ENCODE measurements around the gene CACTIN. TPM values are rescaled to one million over a fixed set of nuclear protein-coding genes. Genes with fewer than 3 reads are reported as not detected.

The CACTIN gene
- total RNA-seq, 1 experiment from 2014 or later: 19.8 TPM

DNA sequence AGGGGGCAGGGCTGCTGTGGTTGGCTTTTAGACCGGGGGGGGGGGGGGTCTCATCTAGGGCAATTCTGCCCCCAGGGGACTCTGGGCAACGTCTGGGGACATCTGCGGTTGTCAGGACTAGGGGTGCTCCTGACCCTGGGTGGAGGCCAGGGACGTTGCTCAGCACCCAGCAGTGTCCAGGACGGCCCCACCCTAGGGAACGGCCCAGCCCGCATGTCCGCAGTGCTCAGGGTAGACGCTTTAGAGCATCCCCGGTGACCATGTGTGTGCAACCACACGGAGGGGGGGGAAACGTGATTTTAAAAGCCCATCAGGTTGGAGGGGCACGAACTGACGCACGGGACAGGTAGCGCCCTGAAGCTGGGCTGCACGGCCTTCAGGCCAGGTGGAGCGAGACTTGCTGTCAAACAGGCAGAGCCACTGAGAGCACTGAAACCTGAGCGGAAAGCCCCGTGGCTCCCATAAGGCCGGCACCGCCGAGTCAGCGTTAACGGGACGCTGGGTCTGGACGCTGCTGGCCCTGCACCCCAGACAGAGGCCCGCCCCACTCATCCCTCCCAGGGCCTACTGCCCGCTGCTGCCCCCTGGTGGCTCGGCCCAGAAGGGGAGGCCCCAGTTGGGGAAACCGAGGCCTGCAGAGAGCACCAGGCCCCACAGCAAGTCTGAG lies 8.3 kb downstream of the CACTIN start:
- in situ Hi-C loops (cut with HindIII; ENCODE audit: low pct_unique_long_range_greater_than_20kb, low sequenced_read_pairs): no loop called here
- peak; percentile 12 for DNase-seq (ENCODE audit: low read depth)

DNA sequence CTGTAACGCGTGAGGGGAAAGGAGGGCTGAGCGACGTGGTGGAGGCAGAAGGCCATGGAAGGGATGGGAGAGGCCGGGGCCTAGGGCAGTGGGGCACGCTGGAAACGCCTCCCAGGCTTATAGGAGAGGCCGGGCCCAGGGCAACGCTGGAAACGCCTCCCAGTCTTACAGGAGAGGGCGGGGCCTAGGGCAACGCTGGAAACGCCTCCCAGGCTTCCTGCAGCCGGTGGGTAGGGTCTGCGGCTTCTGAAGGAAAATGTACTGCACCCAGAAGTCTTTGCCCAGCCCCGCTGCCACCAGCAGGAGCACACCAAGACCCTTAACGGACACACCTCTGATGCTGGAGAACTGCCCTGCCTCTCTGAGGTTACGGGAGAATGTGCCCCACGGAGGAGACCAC lies 9.1 kb downstream of the CACTIN start:
- in situ Hi-C loops (cut with HindIII; ENCODE audit: low pct_unique_long_range_greater_than_20kb, low sequenced_read_pairs): no loop called here
- no peak for DNase-seq (ENCODE audit: low read depth)

DNA sequence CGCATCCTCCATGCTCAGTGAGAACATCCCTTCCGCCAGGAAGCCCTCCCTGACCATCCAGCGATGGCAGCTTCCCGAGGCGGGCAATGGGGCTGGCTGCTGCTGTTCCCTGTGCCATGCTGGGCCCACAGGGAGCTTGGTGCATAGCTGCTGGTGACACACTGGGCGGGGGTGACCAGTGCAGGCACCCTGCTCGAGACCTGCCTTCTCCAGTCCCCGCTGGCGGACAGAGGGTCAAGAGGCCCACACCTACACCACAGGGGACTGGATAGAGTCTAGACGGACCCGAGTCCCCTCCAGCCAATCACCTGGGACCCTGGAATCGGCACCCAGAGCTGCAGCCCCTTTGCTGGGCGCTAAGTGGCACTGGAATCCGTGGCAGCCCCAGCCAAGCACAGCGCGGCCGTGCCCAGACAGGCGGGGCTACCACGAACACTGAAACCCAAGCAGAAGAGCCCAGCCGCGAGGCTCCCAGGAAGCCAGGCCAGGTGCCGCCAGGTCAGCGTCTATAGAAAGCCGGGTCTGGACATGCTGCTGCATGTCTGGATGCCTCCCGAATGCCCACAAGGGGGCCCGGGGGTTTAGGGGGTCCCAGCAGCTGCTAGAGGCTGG lies 11.0 kb downstream of the CACTIN start:
- in situ Hi-C loops (cut with HindIII; ENCODE audit: low pct_unique_long_range_greater_than_20kb, low sequenced_read_pairs): no loop called here
- DNase-seq (ENCODE audit: low read depth): no peak

DNA sequence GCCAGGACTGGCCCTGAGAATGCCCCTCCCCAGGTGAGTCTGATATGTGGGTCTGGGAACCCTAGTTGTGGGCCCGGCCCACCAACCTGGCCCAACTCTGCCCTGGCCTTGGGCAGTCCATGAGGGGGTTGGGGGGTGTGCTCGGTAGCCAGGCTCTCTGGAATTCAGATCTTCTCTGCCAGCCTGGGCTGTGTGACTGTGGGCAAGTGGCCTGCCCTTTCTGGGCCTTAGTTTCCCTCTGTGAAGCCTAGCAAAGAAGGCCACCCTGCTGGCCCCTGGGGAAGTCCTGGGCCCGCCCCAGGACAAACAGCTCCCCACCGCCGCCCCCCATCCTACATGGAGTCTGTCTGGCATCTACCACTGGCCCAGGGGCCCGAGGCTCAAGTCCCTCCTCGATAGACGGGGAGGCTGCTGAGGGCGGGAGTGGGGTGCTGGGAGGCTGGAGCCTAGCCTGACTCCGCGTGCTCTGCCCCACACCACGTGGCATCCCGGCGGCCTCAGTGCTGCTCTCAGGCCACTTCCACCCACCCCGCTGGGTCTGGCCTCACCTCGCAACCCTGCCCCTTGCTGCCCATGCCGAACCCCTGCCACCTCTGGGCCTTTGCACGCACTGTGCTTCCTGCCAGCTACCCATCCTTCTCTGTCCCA lies 11.6 kb downstream of the CACTIN start:
- in situ Hi-C loops (cut with HindIII; ENCODE audit: low pct_unique_long_range_greater_than_20kb, low sequenced_read_pairs): no loop called here
- no peak for DNase-seq (ENCODE audit: low read depth)

DNA sequence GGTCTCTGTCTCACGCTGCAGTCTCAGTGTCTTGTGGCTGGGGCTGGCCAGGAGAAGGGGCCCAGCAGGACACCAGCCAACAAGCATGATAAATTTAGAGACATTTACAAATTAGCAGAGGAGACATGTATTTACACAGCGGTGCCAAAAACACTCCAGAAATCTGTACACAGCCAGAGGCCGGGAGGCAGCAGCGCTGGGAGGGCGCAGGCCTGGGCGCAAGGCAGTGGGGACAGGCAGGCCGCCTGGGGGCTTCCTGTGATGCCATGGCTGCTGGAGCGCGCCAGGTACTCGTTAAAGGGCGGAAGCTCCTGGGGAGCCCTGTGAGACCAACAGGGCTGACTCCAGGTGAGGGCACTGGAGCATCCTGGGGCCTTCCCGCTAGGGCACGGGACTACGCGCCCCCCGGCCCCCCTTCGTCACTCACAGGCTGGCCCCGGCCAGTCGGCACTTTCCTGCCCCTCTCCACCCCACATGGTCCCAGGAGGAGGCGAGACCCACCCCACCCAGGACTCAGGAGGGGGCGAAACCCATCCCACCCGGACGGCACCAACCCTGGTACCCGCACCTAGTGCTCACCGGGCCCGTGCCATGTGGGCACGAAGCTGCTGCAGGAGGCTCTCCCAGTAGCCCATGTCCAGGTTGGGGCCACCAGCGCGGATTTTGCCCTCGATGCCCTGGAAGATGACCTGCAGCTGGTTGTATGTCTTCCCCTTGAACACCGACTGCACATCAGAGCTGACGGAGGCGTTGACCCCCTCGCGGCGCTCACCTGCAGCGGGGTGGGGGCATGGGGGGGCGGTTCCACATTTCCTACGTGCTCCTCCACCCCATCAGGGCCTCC lies 12.6 kb downstream of the CACTIN start:
- DNase-seq (ENCODE audit: low read depth): no peak
- in situ Hi-C loops (cut with HindIII; ENCODE audit: low pct_unique_long_range_greater_than_20kb, low sequenced_read_pairs): no loop called here

DNA sequence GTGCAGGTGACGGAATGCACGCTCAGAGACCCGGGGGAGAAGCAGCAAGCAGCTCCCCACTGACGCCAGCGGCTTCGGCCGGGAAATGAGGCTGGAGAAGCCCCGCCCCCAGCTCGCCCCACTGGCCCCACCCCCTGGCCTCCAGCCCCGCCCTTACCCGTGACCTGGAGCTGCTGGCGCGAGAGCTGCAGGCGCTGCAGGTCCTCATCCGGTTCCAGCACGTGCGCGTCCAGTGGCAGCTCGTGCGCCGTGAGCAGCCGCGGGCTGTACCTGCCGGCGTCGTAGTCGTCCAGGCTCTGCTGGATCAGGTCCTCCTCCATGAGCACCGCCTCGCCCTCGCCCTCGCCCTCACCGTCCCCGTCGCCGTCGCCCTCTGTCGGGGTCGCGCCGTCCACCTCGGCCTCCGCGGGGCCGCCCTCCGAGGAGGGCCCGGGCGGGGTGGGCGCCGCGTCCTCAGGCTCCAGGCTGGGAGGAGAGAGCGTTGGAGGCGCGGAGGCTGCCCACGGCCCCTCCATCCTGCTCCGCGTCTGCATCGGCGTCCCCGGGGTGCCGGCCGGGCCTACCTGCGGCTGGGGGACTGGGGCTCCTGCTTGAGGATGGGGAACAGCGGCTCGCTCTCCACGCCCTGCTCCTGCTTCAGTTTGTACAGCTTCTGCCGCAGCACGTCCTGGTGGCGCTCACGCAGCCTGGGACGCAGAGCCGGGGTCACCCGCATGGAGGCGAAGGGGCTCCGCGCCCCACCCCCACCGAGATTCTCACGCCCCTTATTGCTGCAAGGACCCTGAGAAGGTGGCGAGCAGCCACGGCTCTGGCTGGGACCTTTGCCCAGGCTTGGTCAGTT lies 13.5 kb downstream of the CACTIN start:
- no peak for DNase-seq (ENCODE audit: low read depth)
- in situ Hi-C loops (cut with HindIII; ENCODE audit: low pct_unique_long_range_greater_than_20kb, low sequenced_read_pairs): no loop called here

DNA sequence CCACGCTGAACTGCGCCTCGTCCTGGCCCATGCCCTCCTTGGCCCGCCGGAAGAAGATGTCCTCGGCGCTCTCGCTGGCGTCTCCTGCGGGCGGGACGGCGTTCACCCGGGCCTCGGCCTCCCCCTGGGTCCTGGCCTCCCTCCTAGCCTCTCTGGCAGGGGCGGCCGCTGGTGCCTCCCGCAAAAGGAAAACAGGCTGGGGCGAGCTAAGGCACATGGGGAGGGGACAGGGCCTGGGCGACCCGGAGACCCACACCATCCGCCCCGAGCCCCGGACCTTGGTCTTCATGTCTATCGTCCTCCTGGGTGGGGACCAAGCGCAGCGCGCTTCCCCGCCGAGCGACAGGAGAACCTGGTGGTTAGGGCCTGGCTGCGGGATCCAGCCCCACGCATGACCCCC lies 14.3 kb downstream of the CACTIN start:
- no peak for DNase-seq (ENCODE audit: low read depth)
- in situ Hi-C loops (cut with HindIII; ENCODE audit: low pct_unique_long_range_greater_than_20kb, low sequenced_read_pairs): no loop called here

DNA sequence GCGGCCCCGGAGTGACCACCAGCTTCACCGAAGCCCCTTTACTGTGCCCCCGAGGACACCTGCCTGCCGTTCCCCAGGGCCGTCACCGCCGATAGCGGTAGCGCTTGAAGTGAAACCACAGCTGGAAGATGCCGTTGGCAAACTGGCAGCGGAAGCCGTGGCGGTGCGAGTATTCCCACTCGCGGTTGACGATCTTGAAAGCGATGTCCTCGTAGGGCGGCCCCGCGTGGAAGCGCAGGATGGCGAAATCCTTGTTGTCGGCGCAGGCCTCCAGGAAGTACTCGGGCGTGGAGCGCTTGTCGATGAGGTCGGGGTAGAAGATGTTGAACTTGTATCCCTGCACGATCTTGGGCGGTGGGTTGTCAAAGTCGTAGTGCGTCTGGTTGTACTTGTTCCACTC lies 14.7 kb downstream of the CACTIN start:
- in situ Hi-C loops (cut with HindIII; ENCODE audit: low pct_unique_long_range_greater_than_20kb, low sequenced_read_pairs): no loop called here
- no peak for DNase-seq (ENCODE audit: low read depth)

DNA sequence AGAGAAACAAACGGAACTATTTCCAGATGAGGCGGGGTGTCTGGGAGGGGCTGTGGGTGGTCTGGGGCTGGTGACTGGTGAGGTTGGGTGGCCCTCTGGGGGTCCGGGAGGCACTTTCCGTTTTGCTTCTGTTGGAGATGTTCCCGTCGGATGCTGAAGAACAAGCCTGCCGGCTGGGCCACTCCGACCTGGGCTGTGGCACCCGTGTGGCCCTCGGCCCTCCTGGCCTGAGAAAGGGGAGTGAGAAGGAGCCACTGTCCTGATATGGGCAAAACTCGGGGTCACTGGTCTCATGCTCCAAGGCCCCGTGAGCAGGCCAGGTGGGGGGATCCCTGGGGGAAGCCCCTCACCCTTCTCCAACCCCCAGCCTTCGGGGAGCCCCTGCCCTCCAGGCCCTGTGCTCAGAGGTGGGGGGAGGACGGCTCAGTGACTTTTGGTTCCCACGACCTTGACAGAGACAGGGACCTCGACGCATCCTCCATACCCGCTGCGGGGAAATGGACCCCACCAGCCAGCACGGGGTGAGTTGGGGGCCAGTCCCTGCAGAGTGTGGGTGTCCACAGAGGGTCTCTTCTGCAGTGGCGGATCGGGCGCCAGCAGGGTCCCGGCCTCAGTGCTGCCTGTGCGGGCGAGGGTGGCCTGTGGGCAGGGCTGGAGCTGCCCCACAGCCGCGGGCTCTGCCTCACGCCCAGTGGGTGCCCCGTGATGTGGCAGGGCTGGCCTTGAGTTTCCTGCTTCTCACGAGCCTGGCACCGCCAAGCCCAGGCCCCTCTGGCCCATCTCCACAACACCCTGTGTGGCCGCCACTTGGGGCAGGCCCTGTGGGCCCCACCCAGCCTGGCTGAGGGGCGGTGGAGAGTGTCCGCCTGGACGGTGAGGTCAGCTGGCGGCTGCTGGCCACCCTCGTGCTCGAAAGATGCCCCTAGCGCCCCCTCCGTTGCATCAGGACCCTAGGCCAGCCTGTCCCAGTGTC lies 15.6 kb downstream of the CACTIN start:
- in situ Hi-C loops (cut with HindIII; ENCODE audit: low pct_unique_long_range_greater_than_20kb, low sequenced_read_pairs): no loop called here

DNA sequence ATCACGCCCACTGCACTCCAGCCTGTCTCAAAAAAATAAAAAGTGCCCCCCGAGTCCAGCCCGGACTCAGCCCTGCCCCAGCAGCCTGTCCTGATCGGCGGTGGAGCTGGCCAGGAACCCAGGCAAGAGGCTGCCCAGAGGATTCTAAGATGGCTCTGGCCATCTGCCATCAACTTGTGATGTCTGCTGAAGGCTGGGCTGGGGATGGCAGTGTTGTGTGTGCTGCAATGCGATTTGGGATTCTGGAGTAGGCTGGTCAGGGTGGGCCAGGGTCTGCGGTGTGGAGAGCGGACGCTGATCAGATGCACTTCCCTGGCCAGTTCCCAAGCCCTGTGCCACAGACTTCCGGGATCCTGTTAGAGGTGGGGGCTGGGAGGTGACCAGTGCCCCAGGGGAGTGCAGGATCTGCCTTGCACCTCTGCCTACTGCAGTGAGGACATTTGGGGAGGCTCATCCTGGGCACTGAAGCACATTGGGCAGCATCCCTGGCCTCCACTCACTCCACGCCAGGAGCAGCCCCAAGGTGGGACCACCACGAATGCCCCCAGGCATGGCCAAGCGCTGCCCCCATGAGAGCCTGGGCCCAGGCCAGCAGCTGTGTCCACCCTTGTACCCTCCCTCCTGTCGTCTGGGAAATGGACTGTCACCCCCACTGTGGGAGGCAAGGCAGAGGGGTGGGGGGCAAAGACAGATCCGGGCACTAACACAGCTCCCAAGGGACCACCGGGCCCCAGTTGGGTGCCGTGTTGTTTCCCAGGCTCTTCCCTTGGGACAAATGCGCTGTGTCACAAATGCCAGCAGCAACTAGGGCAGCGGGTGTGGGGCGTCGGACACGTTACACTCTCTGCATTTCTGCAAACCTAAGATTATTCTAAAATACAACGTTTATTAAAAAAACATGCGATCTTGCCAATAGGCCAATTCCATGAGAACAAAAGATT lies 16.5 kb downstream of the CACTIN start:
- in situ Hi-C loops (cut with HindIII; ENCODE audit: low pct_unique_long_range_greater_than_20kb, low sequenced_read_pairs): no loop called here
- DNase-seq (ENCODE audit: low read depth): no peak

More for the DNA sequence above, 15.6 kb downstream of the CACTIN start:
- no peak for DNase-seq (ENCODE audit: low read depth)

DNA sequence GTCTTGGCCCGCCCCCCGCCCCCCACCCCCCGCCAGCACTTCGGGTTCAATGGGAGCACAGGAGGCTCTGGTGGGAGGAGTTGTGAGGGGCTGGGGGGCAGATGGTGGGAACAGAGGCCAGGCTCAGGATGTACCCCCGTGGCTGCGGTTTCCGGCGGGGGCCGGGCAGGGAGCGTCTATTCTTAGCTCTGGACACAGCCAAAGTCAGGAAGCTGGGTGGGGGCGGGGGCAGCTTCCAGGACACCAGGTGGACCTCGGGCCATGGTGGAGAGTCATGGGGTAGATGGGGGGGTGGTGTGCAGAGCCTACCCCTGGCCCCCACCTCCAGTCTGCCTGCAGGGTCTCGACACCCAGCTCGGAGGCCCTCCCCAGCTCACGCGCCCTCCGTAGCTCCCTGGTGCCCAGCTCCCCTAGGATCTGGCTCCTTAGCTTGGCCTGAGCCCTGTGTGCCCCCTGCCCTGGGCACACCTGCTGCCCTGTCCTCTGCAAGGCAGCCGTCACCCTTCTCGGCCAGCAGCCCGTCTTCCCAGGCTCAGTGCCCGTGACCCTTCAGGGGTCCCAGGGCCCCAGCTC lies 17.8 kb downstream of the CACTIN start:
- no peak for DNase-seq (ENCODE audit: low read depth)
- in situ Hi-C loops (cut with HindIII; ENCODE audit: low pct_unique_long_range_greater_than_20kb, low sequenced_read_pairs): no loop called here

DNA sequence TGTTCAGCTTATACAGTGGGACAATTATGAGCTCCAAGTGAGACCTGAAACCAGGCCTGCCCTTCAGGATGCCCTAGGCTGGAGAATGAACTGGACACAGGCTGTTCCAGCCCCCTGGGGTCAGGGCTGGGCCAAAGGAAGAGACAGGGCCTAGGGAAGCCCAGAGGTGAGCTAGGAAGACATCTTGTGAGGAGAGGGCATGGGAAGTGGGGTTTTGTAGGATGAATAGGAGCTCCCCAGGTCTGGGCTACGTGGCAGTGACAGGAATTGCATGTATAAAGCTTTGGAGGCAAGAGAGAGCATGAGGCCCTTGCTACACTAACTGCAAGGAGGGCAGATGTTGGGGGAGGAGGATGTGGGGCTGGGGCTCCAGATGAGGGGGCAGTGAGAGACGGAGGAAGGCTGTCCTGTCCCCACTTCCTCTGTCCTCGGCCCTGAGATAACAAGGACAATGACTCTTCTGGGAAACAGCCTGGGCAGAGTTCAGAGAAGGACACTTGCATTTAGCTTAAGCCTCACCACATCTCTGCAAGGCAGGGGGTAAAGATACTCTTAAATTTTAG lies 18.4 kb downstream of the CACTIN start:
- no peak for DNase-seq (ENCODE audit: low read depth)
- in situ Hi-C loops (cut with HindIII; ENCODE audit: low pct_unique_long_range_greater_than_20kb, low sequenced_read_pairs): no loop called here

DNA sequence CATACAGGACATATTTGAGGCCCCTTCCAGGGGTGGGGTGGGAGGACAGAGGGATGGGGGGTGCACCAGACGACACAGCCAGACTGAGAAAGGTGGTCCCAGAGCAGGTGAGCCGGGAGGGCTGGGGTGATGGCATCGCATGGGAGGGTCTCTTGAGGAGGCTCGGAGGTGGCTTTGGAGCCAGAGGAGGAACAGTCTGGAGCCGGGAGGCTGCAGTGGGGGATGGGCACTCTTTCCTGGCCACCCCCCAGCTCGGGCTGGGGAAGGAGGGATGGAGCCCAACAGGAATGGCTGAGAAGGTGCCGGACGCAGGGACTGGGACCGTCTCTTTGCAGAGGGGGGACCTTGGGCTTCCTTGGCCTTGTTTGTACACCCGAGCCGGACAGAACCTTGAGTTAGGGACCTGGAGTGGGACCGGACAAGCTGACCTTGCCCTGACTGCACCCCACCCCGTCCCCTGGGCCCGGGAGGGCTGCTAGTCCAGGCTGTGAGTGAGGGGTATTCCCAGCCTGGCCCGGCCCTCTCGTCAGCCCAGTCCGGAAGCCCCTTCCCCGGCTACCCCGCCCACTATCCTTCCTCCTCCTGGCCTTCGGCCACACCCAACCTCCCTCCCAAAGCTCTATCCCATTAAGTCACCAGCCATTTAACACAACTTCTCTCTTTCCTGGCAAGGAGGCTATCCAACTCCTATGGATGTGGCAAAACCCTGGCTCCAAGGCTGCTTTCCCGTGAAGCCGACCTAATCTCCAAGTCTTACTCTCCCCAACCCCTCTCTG lies 19.1 kb downstream of the CACTIN start:
- in situ Hi-C loops (cut with HindIII; ENCODE audit: low pct_unique_long_range_greater_than_20kb, low sequenced_read_pairs): no loop called here
- peak; percentile 18 for DNase-seq (ENCODE audit: low read depth)

DNA sequence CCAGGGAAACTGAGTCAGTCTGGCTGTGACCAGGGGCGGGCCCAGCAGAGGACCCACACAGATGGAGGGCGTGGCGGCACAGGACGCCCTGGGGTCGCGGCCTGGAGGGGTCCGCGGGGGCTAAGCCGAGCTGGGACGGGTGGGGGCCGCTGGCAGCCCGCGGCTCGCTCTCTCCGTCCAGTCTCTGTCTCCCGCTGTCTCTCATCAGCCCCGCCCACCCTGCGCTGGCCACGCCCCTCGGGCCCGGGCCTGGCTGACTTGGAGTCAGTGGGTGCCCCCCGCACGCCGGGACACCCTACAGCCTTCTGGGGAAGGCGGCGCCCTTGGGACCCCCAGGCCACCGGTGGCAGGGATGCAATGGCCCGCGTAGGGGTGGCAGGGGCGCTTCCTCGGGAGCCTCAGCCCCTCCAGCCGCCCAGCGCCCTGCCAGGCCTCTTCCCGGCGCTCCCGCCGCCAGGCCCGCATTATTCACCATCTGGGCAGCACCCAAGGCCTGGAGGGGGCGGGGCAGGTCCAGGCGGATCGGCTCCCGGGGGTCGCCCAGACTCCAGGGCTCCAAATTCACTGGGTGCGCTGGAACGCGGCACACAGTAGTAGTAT lies 19.8 kb downstream of the CACTIN start, which contains the start of gene TBXA2R:
TBXA2R (minus strand) TSS at position 186 of the 600 bp plus-strand sequence. CDS start 6,241 bp downstream, outside the sequence.
- in situ Hi-C loops (cut with HindIII; ENCODE audit: low pct_unique_long_range_greater_than_20kb, low sequenced_read_pairs): no loop called here
- peak; percentile 56 for DNase-seq (ENCODE audit: low read depth)
